Stimulated activated CD8-positive, alpha-beta memory T cell treated with anti-CD3 and anti-CD28 coated beads, Interleukin-7, amount 100 ng/mL, for 24 hours (primary cell): Measurements from ENCODE around the gene DPP6.
"Not testable (repeated sequence)": the region's sequence is repeated elsewhere in the genome, so short reads cannot be mapped to it uniquely, and the experiment has no call there.

ENCODE experiments used
- DNase-seq: peaks from one replicate; pipeline ENCODE4 v3.0.0-alpha.2; 2020; ENCODE audit warnings: low read depth

DPP6 gene

DNA sequence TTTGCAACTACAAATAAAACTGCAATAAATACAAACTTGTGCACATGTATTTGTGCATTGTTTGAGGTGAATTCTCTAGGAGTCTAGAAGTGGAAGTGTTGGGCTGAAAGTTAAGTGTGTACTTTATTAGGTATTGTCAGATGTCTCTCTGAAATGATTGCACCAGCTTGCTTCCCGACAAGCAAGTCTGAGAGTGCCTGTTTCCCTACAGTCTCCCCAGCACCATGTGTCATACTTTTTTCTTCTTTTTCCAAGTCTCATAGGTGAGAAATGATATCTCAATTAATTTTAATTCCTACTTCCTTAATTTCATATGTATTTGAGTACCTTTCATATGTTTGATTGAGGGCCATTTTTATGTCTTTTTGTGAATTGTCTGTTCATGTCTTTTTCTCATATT is 614.6 kb downstream of the DPP6 start:
- DNase-seq: no peak

DNA sequence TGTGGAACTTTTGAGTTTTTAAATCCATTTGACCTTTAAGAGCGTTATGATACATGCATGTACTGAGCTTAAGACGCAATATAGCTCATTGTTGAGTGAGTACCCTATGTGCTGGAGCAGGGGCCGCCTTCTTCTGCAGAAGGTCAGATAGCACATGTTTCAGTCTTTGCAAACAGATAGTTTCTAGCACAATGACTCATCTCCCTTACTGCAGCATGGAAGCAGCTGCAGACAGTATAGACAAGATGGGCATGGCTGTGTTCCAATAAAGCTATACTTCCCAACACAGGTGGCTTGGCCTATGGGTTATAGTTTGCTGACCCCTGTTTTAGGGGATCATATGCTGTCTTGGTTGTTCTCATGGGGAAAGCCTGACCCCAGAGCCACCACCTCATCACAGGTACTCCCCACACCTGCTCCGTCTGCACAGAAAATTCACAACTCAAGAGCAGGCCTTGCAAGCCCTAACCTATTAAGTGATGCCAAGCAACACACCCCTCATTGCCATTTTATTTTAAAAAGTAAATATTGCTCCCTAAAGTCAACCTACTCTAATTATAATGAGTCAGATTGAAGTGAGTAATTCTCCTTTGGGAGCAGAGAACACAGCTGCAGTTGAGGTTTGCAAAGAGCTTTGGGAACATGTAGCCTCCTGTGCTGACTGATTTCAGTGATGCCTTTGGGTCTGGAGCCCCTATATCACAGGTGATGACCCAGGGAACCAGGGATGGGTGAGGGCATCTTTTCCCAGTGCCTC is 620.6 kb downstream of the DPP6 start:
- DNase-seq: no peak

DNA sequence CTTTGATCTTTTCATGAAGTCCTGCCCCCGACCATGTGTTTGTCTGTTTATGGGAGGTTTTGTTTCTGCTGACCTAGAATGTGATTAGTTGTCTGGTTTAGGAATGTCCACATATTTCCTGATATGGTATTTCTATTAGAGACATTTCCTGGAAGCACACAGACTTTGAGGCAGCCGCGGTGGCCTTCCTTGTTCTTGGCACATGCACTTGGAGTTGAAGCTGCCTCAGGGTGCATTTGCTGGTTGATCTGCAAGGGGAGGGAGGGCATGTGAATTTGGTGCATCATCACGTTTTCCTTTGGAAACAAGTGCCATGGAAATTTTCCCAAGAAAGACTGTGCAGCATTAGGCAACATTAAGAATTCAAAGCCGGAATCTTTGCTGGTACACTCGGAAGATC is 622.0 kb downstream of the DPP6 start:
- no peak for DNase-seq

GRCh38 chr7:154675560-154675959 is 623.4 kb downstream of the DPP6 start:
- no peak for DNase-seq

DNA sequence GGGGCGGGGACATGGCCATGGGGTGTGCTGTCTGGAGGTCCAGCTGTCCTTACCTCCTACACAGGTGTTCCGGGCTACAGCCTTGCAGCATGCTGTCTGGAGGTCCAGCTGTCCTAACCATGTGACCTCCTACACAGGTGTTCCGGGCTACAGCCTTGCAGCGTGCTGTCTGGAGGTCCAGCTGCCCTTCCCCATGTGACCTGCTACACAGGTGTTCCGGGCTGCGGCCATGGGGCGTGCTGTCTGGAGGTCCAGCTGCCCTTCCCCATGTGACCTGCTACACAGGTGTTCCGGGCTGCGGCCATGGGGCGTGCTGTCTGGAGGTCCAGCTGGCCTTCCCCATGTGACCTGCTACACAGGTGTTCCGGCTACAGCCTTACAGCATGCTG is 623.8 kb downstream of the DPP6 start:
- DNase-seq: not testable (repeated sequence)

GRCh38 chr7:154676422-154677073 is 624.4 kb downstream of the DPP6 start:
- DNase-seq: no peak

- no peak for DNase-seq
Observed at GRCh38 chr7:154677454-154677853, 625.3 kb downstream of the DPP6 start.

GRCh38 chr7:154678001-154678550 is 625.9 kb downstream of the DPP6 start:
- DNase-seq: not testable (repeated sequence)

GRCh38 chr7:154679379-154680053 is 627.3 kb downstream of the DPP6 start:
- no peak for DNase-seq

GRCh38 chr7:154680894-154681659 is 628.9 kb downstream of the DPP6 start:
- DNase-seq: no peak

DNA sequence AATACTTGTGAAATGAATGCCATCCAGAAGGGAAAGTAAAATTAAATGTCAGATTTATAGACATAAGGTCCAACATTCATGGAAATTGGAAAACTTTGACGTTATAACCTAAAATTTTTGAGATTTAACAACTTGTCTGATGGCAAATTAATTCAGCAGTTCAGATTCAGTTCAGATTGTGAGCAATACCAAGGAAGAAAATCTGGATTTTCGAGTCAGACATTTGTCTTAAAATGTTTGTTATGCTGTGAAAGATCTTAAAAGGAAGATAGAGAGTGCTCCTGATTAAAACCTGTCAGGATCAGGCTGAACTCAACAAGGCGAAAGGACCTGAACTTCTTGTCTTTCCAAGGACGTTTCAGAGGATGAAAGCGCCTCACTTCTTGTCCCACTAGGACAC is 629.8 kb downstream of the DPP6 start:
- DNase-seq: no peak

- DNase-seq: no peak
Observed at GRCh38 chr7:154684666-154685563, 632.7 kb downstream of the DPP6 start.

DNA sequence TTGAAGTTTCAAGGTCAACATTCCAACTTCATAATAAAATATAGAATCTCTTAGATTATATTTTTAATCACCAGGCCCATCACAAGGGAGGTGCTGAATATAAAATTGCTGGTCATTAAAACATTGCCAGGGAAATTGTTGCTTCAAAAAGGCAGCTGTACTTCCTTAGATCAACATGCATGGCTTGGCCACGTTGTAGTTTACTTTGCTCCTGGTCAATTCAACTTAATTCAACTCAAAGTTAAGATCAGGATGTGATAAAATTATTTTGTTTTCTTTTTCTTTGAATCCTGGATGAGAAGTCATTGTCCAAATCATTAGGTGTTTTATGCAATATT is 633.3 kb downstream of the DPP6 start:
- no peak for DNase-seq

DNA sequence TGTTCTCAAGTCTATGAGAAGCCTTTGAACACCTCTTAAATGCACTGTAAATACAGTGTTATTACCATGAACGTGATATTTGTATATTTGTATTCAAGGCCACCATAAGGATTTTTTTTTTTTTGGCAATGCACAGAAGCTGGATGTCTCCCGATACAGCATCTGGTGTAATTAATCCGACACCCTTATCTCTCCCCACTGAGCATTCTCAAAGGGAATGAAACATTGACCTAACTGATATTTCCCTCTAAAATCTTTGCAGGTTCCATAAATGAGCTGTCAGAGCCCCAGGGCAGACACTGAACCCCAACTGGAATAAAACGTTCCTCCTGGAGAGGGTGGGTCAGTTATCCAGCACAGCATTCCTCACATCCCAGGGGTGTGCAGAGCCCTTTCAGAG is 634.1 kb downstream of the DPP6 start:
- DNase-seq: no peak

DNA sequence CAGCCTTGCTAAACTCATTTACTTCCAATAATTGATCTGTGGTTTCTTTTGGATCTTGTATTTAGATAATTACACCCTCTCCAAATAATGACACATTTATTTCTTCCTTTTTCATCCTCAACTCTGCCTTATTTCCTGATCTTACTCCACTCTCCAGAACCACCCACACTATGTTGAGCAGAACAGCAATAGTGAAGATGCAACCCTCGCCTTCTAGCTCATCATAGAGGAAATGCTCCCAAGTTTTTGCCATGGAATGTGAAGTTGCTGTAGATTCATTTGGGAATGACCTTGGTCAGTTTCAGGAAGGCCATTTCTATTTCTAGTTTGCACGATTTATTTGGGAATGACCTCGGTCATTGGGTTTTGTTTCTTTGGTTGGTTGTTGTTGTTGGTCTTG is 636.8 kb downstream of the DPP6 start:
- DNase-seq: no peak

GRCh38 chr7:154690411-154690810 is 638.2 kb downstream of the DPP6 start:
- no peak for DNase-seq

DNA sequence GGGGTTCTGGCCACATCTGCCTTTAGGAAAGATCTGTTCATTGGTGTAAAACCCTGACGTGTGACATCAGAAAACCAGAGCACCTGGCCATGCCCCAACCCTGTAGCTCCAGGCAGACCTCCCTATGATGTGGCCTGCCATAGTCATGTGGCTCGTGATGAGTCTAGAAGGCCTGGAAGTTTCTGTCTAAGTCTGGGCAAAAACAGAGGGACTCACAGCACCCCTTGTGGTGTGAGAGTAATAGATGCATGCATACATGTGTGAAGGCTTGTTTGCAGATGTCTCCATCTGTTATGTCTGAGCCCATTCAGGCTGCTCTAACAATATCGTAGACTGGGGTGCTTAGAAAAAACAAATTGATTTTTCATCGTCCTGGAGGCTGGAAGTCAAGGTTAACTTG is 641.5 kb downstream of the DPP6 start:
- no peak for DNase-seq

- DNase-seq: no peak
Observed at GRCh38 chr7:154695836-154696235, 643.6 kb downstream of the DPP6 start.

- DNase-seq: no peak
Observed at GRCh38 chr7:154696556-154696955, 644.4 kb downstream of the DPP6 start.

DNA sequence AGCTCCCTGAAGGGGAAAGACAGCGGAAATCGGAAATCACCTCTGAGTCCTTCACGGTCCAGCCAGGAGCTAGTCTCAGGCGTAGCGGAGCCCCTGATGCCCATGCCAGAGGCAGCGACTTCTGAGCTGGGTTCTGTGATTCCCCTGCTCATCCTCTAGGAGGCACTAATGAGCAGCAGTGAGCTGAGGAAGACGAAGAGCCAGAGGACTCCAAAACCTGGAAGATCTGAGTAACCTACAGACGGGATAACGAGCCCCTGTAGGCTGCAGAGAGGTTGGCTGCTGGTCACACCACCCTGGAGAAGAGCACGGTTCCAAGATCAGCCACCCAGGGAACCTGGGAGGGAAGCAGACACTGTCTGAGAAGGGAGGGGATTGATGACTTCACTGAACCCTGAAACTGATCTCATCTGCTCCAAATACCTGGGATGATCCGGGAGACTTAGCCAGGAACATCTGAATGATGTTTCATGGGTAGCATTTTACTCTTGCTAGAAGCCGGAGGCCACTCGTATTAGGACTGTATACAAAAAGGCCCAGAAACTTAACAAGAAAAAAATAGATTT is 646.6 kb downstream of the DPP6 start:
- DNase-seq: no peak

DNA sequence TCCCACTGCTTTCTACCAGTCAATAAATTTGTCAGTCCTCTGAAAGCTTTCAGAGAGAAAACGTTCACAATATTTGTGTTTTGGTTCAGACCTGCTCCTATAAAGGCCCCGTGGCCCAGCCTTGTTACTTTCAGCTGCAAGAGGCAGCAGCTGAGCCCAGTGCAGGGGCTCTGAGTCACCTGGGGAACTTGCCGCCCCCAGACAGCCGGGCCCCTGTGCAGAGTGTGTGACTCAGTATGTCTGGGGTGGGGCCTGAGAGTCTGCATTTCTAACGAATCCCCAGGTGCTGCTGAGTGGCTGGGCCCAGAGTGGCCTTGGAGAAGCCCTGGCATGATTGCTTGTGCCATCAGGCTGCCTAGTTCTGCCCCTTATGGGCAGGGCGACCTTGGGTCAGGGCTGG is 647.2 kb downstream of the DPP6 start:
- no peak for DNase-seq
